Activated gamma-delta T cell treated with Interleukin-2 at 50 U/mL for 16 hours (primary cell): ENCODE measurements around the gene TIGD2.
"Not testable (repeated sequence)": the region's sequence is repeated elsewhere in the genome, so short reads cannot be mapped to it uniquely, and the experiment has no call there.

Source experiments
- DNase-seq: peaks from one replicate; pipeline ENCODE4 v3.0.0-alpha.2; 2020

The TIGD2 gene

DNA sequence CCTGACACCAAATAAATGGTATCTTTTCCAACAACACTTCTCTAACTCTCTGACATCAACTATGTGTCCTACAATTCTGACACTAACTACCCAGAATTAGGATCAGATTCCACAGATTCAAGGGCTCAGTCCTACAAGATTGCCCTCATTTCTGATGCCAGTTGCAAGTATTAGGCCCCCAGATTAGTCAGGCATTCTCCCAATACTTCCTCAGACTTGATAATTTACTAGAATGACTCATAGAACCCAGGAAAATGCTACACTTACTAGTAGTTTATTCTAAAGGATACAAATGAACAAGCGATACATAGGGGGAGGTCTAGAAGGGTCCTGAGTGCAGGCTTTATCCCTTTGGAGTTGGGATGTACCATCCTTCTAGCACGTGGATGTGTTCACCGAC lies 8.5 kb downstream of the TIGD2 start:
- DNase-seq, result no peak

- DNase-seq, result no peak
Measured at GRCh38 chr4:89121387-89122068, 10.2 kb downstream of the TIGD2 start.

GRCh38 chr4:89123451-89123851 lies 12.1 kb downstream of the TIGD2 start:
- no peak for DNase-seq

DNA sequence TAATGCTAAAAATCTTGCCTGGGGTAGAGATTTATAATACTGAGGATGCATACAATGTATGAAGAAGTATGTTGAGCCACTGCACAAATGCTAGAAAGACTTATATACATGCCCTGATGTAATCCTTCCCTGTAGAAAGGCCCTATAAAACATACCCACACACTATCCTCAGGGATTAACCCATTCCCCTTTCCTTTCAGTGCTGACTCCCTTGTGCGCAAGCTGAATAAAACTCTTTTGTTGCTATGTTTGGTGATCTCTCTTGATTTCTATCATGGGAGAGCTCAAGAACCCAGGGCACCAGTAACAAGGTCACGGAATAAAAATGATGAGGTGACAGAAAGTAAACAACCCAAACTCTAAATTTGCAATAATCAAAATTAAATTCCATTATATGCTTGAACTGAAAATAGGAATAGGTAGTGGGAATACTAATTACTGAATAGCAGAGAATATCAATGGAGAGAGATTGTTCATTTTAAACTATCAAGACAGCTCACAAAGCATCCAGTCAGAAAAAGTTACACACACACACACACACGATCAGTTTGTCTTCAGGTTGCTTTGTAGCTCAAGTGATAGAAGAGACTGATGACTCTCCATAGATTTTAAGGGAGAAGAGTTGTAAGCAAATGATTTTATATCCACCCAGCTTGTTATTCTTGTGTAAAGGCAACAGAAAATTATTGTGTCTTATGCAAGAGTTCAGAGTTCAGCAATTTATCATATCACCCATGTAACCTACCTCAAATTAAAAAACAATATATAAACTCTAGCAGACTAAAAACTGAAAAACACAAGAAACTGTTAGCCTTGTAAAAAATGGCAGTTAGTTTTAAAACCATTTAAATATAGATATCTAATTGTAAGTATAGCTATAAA lies 14.8 kb downstream of the TIGD2 start:
- no peak for DNase-seq

GRCh38 chr4:89129080-89129640 lies 17.8 kb downstream of the TIGD2 start:
- DNase-seq, result no peak

- no peak for DNase-seq
Measured at GRCh38 chr4:89134775-89135319, 23.5 kb downstream of the TIGD2 start.

DNA sequence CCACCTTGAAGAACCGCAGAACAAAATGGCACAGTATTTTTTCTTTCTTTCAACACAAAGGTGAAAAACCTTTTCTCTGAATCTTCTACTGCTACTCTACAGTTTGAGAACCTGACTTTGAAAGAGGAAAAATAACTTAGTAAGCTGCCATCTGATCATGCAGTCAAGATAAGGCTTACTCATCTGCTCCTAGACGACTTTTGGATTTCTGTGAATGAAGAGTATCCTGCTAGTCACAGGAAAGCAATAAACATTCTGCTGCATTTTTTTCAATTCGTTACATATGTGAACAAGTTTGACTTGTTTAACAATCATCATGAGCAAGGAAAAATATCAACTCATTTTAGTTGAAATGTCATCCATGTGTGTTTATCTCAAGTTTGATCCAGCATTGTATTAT lies 25.2 kb downstream of the TIGD2 start:
- no peak for DNase-seq

DNA sequence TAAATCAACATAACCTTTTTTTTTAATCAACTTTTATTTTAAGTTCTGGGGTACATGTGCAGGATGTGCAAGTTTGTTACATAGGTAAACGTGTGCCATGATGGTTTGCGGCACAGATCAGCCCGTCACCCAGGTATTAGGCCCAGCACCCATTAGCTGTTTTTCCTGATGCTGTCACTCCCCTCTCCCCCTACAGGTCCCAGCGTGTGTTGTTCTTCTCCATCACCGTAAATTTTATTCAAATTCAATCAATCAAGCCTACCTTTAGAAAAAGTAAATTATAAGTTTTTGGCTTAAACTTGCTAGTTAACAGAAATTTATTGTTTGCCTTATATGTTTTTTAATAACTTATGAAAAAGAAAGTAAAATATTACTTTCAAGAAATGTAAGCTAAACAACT lies 25.9 kb downstream of the TIGD2 start:
- DNase-seq, result no peak

DNA sequence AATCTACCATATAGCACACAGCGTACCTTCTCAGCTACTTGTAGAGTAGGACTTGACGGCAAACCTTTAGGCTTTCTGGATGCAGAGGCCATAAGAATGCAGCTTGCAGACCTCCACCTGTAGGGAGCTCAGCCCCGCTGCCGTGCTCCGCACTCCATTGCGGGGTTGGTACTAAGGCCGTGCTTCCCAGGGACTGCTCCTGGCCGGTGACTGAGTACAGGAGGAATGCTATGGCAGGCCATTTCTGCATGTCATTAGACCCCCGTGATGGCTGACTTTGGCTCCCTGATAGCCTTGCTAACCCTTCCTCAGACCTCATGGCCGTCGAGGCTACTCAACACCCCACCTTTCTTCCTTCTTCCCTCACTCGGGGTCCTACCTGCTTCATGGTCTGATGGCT lies 26.4 kb downstream of the TIGD2 start:
- no peak for DNase-seq

GRCh38 chr4:89140168-89140759 lies 28.9 kb downstream of the TIGD2 start:
- DNase-seq, result no peak

- no peak for DNase-seq
Measured at GRCh38 chr4:89142691-89143669, 31.6 kb downstream of the TIGD2 start.

GRCh38 chr4:89144652-89145051 lies 33.3 kb downstream of the TIGD2 start:
- not testable (repeated sequence) for DNase-seq

- DNase-seq, result no peak
Measured at GRCh38 chr4:89146196-89146595, 34.9 kb downstream of the TIGD2 start.

DNA sequence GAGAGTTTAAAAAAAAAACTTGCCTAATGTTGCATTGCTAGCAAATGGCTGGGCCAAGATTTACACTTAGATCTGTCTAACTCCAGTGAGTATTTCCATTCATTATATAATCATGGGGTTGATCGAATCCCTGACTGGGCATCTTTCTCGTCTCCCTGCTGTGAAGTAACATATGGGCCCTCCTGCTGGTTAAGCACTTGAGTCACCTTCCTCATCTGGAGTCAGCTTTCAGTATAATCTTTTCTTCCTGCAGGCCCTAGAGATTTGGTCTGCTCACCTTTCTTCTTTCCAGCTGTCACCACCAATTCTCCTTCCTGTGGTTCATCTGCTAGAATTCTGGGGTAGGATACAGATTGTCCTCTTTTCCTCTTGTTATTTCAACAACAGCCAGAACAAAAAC lies 41.6 kb downstream of the TIGD2 start:
- DNase-seq, result no peak

GRCh38 chr4:89156174-89156914 lies 45.0 kb downstream of the TIGD2 start:
- no peak for DNase-seq

DNA sequence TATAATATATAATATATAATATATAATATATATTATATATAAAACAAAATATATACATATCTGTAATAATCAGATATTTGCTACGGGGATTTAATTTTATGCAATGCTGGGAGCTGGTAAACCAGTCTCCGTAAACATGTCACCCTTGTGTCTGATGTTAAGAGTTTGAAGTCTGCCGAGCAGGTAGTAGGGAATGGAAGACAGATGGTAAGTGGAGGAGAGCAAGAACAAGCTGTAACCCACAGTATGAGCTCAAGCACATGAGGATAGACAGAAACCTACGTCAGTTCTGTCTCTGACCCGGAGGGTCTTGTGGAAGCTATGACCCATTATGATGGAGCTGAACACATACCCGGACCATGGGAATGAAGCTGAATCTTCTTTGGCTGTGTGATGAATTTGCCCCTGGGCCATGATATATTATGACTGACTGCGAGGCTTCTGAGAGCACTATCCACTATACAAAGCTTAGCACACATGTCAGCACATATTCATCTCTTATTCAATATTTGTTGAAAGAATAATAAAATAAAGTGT lies 46.2 kb downstream of the TIGD2 start:
- no peak for DNase-seq

GRCh38 chr4:89158884-89159503 lies 47.7 kb downstream of the TIGD2 start:
- DNase-seq, result no peak

GRCh38 chr4:89160806-89161205 lies 49.5 kb downstream of the TIGD2 start:
- DNase-seq, result no peak

- DNase-seq, result no peak
Measured at GRCh38 chr4:89161841-89162240, 50.5 kb downstream of the TIGD2 start.

- no peak for DNase-seq
Measured at GRCh38 chr4:89162496-89162895, 51.2 kb downstream of the TIGD2 start.

- DNase-seq, result no peak
Measured at GRCh38 chr4:89162987-89163386, 51.7 kb downstream of the TIGD2 start.
